SK-N-SH treated with all-trans-retinoic acid at 6 μM for 48 hours (cell line): ENCODE data around the gene DNAAF1.

ENCODE experiments used
- ATAC-seq: fragments of 200-7000 bp; cut with Tn5 transposase; 3 replicates; pipeline ENCODE4 v1.9.1; 2020; ENCODE audit warnings: mild to moderate bottlenecking, moderate library complexity
- ARNTL ChIP-seq: fragments of 450-650 bp; formaldehyde crosslinking; IDR thresholded peaks from 2 replicates; pipeline ENCODE4 v1.5.0; 2020; ENCODE audit warnings: low read depth, mild to moderate bottlenecking, moderate library complexity, borderline replicate concordance
- BACH2 ChIP-seq: fragments of 250-450 bp; sonication (Bioruptor Pico); IDR thresholded peaks from 2 replicates; pipeline ENCODE4 v1.9.0; 2021; ENCODE audit warnings: mild to moderate bottlenecking, borderline replicate concordance
- CREB5 ChIP-seq: fragments of 250-450 bp; sonication (Bioruptor Pico); IDR thresholded peaks from 2 replicates; pipeline ENCODE4 v1.5.1; 2020; ENCODE audit warnings: low read depth, mild to moderate bottlenecking, moderate library complexity
- CSDC2 ChIP-seq: fragments of 250-450 bp; sonication (Bioruptor Pico); IDR thresholded peaks from 2 replicates; pipeline ENCODE4 v1.5.0; 2020; ENCODE audit warnings: mild to moderate bottlenecking, moderate library complexity
- ESRRG ChIP-seq: fragments of 250-450 bp; sonication (Bioruptor Pico); IDR thresholded peaks from 2 replicates; pipeline ENCODE4 v1.6.1; 2021; ENCODE audit warnings: mild to moderate bottlenecking
- GLIS3 ChIP-seq: fragments of 250-450 bp; sonication (Bioruptor Pico); IDR thresholded peaks from 2 replicates; pipeline ENCODE4 v1.5.0; 2020; ENCODE audit warnings: mild to moderate bottlenecking, moderate library complexity
- ISL1 ChIP-seq: fragments of 250-450 bp; sonication (Bioruptor Pico); IDR thresholded peaks from 2 replicates; pipeline ENCODE4 v2.1.2; 2022; ENCODE audit warnings: mild to moderate bottlenecking, moderate library complexity
- OSR1 ChIP-seq: fragments of 250-450 bp; sonication (Bioruptor Pico); IDR thresholded peaks from 2 replicates; pipeline ENCODE4 v1.8.0; 2022; ENCODE audit warnings: moderate library complexity, mild to moderate bottlenecking, inconsistent platforms
- POU6F1 ChIP-seq: fragments of 250-450 bp; sonication (Bioruptor Pico); IDR thresholded peaks from 2 replicates; pipeline ENCODE4 v1.8.0; 2021; ENCODE audit warnings: low read depth, mild to moderate bottlenecking, moderate library complexity, borderline replicate concordance
- PPARA ChIP-seq: fragments of 250-450 bp; sonication (Bioruptor Pico); IDR thresholded peaks from 2 replicates; pipeline ENCODE4 v1.5.0; 2020; ENCODE audit warnings: mild to moderate bottlenecking, borderline replicate concordance
- RARB ChIP-seq: fragments of 250-450 bp; sonication (Bioruptor Pico); IDR thresholded peaks from 2 replicates; pipeline ENCODE4 v1.8.0; 2021; ENCODE audit warnings: mild to moderate bottlenecking, moderate library complexity
- SNAI2 ChIP-seq: fragments of 250-450 bp; sonication (Bioruptor Pico); IDR thresholded peaks from 2 replicates; pipeline ENCODE4 v1.5.0; 2020; ENCODE audit warnings: mild to moderate bottlenecking, moderate library complexity
- TCF4 ChIP-seq: fragments of 250-450 bp; sonication (Bioruptor Pico); IDR thresholded peaks from 2 replicates; pipeline ENCODE4 v1.8.0; 2021; ENCODE audit warnings: mild to moderate bottlenecking, moderate library complexity, borderline replicate concordance
- TOX ChIP-seq: fragments of 250-450 bp; sonication (Bioruptor Pico); IDR thresholded peaks from 2 replicates; pipeline ENCODE4 v1.8.0; 2021; ENCODE audit warnings: mild to moderate bottlenecking, moderate library complexity, borderline replicate concordance
- TSHZ2 ChIP-seq: fragments of 250-450 bp; sonication (Bioruptor Pico); IDR thresholded peaks from 2 replicates; pipeline ENCODE4 v1.5.0; 2020; ENCODE audit warnings: mild to moderate bottlenecking, moderate library complexity
- ZFP3 ChIP-seq: fragments of 250-450 bp; sonication (Bioruptor Pico); IDR thresholded peaks from 2 replicates; pipeline ENCODE4 v1.5.0; 2020; ENCODE audit warnings: mild to moderate bottlenecking, moderate library complexity
- ZFP30 ChIP-seq: fragments of 450-650 bp; formaldehyde crosslinking; IDR thresholded peaks from 2 replicates; pipeline ENCODE4 v1.5.0; 2022; ENCODE audit warnings: mild to moderate bottlenecking, moderate library complexity
- ZNF565 ChIP-seq: fragments of 450-650 bp; formaldehyde crosslinking; conservative IDR thresholded peaks from 2 replicates; pipeline ENCODE4 v1.5.0; 2020; ENCODE audit warnings: low read depth, mild to moderate bottlenecking, moderate library complexity
- ZNF70 ChIP-seq: fragments of 450-650 bp; formaldehyde crosslinking; IDR thresholded peaks from 2 replicates; pipeline ENCODE4 v1.5.0; 2020; ENCODE audit warnings: mild to moderate bottlenecking, moderate library complexity
- ZNF8 ChIP-seq: fragments of 450-650 bp; formaldehyde crosslinking; IDR thresholded peaks from 2 replicates; pipeline ENCODE4 v1.5.0; 2020; ENCODE audit warnings: mild to moderate bottlenecking, moderate library complexity
- TF ChIP-seq, protein P1 (sequence below): fragments of 250-450 bp; sonication (Bioruptor Pico); IDR thresholded peaks from 2 replicates; pipeline ENCODE4 v1.8.0; 2020; ENCODE audit warnings: mild to moderate bottlenecking, moderate library complexity, borderline replicate concordance
- TF ChIP-seq, protein P2 (sequence below): fragments of 250-450 bp; sonication (Bioruptor Pico); IDR thresholded peaks from 2 replicates; pipeline ENCODE4 v1.5.1; 2021; ENCODE audit warnings: mild to moderate bottlenecking, moderate library complexity

DNAAF1 gene

DNA sequence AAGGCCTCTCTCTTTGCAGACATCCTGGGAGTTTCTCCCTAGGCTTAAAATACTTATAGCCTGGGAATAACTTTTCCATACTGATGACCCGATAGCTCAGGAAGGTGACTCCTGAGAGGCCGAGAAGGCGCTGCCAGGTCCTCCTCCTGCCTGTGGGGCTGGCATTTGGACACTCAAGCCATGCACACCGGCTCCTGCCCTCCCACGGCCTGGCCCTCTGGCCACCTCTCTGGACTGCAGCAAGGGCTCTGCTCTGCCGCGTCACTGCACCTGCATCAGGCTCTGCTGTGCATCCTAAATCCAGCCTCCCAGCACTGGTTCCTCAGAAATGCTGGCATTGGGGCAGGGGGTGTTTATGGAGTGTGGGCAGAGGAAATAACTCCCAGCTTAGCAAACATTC, 80.5 kb downstream of the DNAAF1 start:
- no peak for ATAC-seq
- no peak for TF ChIP-seq ZFP30 (CRISPR knock-in tag)
- no peak for TF ChIP-seq ARNTL (CRISPR knock-in tag)
- no peak for TF ChIP-seq ZNF8 (CRISPR knock-in tag)
- no peak for TF ChIP-seq ESRRG (CRISPR knock-in tag)
- TF ChIP-seq GLIS3 (CRISPR knock-in tag): no peak
- no peak for TF ChIP-seq TOX (CRISPR knock-in tag)
- no peak for TF ChIP-seq ZFP3
- TF ChIP-seq TCF4 (CRISPR knock-in tag): no peak
- TF ChIP-seq, protein P1, sequence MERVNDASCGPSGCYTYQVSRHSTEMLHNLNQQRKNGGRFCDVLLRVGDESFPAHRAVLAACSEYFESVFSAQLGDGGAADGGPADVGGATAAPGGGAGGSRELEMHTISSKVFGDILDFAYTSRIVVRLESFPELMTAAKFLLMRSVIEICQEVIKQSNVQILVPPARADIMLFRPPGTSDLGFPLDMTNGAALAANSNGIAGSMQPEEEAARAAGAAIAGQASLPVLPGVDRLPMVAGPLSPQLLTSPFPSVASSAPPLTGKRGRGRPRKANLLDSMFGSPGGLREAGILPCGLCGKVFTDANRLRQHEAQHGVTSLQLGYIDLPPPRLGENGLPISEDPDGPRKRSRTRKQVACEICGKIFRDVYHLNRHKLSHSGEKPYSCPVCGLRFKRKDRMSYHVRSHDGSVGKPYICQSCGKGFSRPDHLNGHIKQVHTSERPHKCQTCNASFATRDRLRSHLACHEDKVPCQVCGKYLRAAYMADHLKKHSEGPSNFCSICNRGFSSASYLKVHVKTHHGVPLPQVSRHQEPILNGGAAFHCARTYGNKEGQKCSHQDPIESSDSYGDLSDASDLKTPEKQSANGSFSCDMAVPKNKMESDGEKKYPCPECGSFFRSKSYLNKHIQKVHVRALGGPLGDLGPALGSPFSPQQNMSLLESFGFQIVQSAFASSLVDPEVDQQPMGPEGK: no peak
- TF ChIP-seq ZNF70 (CRISPR knock-in tag): no peak
- no peak for TF ChIP-seq ZNF565 (CRISPR knock-in tag)
- TF ChIP-seq, protein P2, sequence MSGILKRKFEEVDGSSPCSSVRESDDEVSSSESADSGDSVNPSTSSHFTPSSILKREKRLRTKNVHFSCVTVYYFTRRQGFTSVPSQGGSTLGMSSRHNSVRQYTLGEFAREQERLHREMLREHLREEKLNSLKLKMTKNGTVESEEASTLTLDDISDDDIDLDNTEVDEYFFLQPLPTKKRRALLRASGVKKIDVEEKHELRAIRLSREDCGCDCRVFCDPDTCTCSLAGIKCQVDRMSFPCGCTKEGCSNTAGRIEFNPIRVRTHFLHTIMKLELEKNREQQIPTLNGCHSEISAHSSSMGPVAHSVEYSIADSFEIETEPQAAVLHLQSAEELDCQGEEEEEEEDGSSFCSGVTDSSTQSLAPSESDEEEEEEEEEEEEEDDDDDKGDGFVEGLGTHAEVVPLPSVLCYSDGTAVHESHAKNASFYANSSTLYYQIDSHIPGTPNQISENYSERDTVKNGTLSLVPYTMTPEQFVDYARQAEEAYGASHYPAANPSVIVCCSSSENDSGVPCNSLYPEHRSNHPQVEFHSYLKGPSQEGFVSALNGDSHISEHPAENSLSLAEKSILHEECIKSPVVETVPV: no peak
- TF ChIP-seq TSHZ2: no peak
- TF ChIP-seq CREB5 (CRISPR knock-in tag): no peak
- TF ChIP-seq POU6F1 (CRISPR knock-in tag): no peak
- TF ChIP-seq ISL1 (CRISPR knock-in tag): no peak

- ATAC-seq: no peak
- TF ChIP-seq RARB (CRISPR knock-in tag) (no peak), POU6F1 (CRISPR knock-in tag) (no peak), CREB5 (CRISPR knock-in tag) (no peak), BACH2 (CRISPR knock-in tag) (no peak), CSDC2 (no peak), TOX (CRISPR knock-in tag) (no peak), OSR1 (no peak), SNAI2 (CRISPR knock-in tag) (no peak), ZFP30 (CRISPR knock-in tag) (no peak), PPARA (CRISPR knock-in tag) (no peak)
Observed at GRCh38 chr16:84226026-84226425, 80.9 kb downstream of the DNAAF1 start.
